Epithelial cell of proximal tubule (primary cell): Measurements from ENCODE around the gene RHOD. TPM values are rescaled to one million over a fixed set of nuclear protein-coding genes. Genes with fewer than 3 reads are reported as not detected.
A peak's percentile ranks its signal among the peaks of the same experiment; 100 is the strongest.

ENCODE experiments used
- DNase-seq: peaks from one replicate; pipeline ENCODE4 v3.0.0-alpha.2; 2011; ENCODE audit warnings: low read depth
- H3K4me3 ChIP-seq: 2 replicates; pipeline ENCODE4 v1.5.1; 2011; ENCODE audit warnings: low read depth, mild to moderate bottlenecking, low read length
- total RNA-seq: library from RNA; depleted of rRNA; stranded (reverse); fragments of >200 nt; gene quantifications from 2 replicates; pipeline ENCODE4 v1.2.3, GENCODE V29; 2015
- TF ChIP-seq, protein P1 (sequence below): conservative IDR thresholded peaks from 2 replicates; pipeline ENCODE4 v1.5.1; 2012; ENCODE audit warnings: low read depth, mild to moderate bottlenecking, low read length

The RHOD gene
- total RNA-seq, 1 donor from 2014 or later: 51.4 TPM

DNA sequence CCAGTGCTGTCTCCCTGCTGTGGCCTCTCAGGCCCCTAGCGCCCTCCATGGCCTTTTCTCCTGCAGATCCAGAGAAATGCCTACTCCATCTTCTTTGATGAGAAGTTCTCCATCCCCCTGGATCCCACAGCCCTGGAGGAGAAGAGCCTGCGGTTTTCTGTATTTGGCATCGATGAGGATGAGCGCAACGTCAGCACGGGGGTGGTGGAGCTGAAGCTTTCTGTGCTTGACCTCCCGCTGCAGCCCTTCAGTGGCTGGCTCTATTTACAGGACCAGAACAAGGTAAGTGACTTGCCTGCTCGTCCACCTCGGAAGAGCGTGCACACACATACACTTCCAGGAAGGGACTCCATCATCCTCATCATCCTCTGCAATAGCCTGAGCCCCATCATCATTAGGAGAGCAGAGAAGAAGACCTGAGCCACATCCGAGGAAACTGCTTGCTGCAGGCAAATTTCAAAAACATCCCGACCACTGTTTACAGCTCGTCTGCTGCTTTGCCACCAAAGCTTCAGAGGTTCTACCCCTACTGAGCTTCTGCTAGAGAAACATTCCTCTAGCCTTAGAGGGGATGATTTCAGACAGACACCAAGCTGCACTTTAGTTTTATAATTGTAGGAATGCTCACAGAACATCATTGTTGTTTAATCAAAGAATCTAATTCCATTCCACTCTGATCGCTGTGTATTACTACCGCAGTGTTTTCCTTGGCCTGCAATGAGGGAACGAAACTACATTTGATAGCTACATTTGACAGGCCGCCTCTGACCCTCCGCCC is 12.9 kb upstream of the RHOD start:
- no peak for DNase-seq
- TF ChIP-seq, protein P1, sequence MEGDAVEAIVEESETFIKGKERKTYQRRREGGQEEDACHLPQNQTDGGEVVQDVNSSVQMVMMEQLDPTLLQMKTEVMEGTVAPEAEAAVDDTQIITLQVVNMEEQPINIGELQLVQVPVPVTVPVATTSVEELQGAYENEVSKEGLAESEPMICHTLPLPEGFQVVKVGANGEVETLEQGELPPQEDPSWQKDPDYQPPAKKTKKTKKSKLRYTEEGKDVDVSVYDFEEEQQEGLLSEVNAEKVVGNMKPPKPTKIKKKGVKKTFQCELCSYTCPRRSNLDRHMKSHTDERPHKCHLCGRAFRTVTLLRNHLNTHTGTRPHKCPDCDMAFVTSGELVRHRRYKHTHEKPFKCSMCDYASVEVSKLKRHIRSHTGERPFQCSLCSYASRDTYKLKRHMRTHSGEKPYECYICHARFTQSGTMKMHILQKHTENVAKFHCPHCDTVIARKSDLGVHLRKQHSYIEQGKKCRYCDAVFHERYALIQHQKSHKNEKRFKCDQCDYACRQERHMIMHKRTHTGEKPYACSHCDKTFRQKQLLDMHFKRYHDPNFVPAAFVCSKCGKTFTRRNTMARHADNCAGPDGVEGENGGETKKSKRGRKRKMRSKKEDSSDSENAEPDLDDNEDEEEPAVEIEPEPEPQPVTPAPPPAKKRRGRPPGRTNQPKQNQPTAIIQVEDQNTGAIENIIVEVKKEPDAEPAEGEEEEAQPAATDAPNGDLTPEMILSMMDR: no peak
- H3K4me3 ChIP-seq: no peak overlapping the region

GRCh38 chr11:67044496-67044895 is 12.2 kb upstream of the RHOD start:
- no peak for DNase-seq
- H3K4me3 ChIP-seq: no peak overlapping the region
- TF ChIP-seq, protein P1: no peak

- TF ChIP-seq, protein P1: no peak
- H3K4me3 ChIP-seq: no peak overlapping the region
- DNase-seq: no peak
These were observed 11.3 kb upstream of the RHOD start for GRCh38 chr11:67045314-67045713.

DNA sequence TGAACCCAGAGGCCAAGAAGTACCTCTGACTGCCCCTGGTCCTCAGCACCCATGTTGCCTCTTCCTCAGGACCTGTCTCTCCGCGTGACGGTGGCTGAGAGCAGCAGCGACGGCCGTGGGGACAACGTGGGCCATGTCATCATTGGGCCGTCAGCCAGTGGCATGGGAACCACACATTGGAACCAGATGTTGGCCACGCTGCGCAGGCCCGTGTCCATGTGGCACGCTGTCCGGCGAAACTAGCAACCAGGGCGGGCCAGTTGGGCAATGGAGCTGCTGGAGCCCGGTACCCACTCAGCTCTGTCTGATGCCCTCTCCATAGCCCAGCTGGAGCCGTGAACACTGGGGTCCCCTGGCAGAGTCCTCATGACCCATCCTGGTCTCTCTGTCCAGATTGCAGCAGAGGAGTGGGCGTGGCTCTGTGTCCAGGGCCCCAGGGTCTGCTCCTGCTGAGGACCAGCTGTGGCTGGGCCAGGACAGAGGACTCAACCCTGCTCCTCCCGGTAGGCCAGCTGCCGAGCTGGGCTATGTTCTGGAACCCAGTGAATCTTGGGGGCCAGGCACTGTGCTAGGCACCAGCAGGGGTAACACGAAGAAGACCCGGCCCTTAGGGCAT is 8.0 kb upstream of the RHOD start:
- H3K4me3 ChIP-seq: no peak overlapping the region
- TF ChIP-seq, protein P1: no peak
- DNase-seq: no peak

DNA sequence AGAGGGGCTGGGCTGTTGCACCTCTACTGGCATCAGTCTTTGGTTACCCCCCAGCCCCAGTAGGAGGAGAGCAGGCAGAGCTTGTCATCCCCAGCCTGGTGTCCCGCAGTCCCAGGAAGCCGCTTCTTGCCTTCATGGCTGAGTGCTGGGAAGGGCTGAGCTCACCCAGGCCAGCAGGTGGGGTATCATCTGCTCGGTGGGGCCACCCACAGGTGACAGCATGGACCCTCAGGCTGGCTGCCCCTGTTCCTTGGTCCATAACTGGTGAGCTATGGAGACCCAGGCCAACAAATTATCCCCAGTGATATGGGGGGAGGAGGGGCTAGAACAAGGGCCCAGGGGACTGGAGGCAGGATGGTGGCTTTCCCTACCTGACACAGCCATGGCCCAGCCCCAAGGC is 6.5 kb upstream of the RHOD start:
- TF ChIP-seq, protein P1: peak; percentile 12
- DNase-seq: no peak
- H3K4me3 ChIP-seq: no peak overlapping the region

GRCh38 chr11:67051180-67051893 is 5.3 kb upstream of the RHOD start:
- H3K4me3 ChIP-seq: no peak overlapping the region
- DNase-seq: no peak
- TF ChIP-seq, protein P1: no peak
